HuH-7.5 (cell line): Measurements from ENCODE around the gene LARGE1.

Source experiments
- DNase-seq: peaks from one replicate; pipeline ENCODE4 v3.0.0; 2011; ENCODE audit warnings: low spot score

LARGE1 gene

DNA sequence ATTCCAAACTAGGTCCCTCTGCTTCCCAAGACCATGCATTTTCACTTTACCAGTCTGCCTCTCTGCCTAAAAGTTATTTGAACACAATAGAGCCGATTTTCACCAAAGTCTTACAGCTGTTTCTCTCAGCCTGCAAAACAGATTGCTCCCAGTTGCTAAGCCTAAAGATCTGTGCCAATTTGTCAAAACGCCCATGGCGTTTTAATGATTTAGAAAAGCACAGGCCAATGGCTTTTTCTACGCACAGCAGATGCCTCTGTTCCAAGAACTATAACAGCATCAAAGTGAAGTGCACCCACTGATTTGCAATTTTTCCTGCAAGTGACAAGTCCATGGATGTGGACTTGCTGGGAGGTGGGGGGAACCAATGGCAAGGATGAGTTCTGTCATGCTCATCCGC, 688.2 kb downstream of the LARGE1 start:
- no peak for DNase-seq

DNA sequence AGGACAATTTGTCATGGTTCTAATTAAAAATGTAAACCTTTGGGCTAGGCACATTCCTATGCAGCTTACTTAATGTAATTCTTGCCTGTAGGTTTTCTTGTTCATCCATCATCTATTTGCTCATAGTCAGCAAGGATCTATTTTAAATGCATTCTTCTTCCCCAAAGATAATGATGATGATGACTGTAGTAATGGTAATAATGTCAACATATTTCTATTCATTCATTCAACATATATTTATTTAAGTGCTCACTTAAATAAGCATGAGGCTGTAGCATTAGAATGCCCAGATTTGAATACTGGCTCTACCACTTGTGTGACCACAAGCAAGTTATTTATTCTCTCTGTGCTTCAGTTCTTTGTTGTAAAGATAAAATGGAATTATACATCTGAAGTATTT, 692.5 kb downstream of the LARGE1 start:
- DNase-seq = no peak

DNA sequence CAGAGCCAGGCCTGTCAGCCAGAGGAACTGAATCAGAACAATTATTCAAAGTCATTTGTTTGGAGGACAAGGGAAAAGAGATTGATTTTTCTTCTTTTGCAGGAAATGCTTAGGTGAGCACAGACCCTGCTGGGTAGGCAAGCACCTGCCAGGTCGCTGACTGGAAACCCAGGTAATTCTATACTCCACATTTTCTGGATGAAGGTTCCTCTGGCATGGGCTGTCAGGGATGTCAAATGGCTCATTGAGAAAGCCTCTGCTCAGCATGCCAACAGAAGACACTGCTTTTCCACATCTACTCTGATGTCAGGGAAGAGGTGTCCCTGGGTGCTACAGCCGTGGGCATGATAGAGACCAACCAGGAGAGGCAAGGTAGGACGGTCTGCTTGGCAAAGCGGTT, 695.4 kb downstream of the LARGE1 start:
- no peak for DNase-seq
